GM18951 (cell line): Measurements from ENCODE around the gene PTPN1.
"Not testable (repeated sequence)": the region's sequence is repeated elsewhere in the genome, so short reads cannot be mapped to it uniquely, and the experiment has no call there.

Experiments used
- POLR2A ChIP-seq: IDR thresholded peaks from 4 replicates; pipeline ENCODE4 v1.6.1; 2011; ENCODE audit warnings: mild to moderate bottlenecking; ENCODE audit not compliant: insufficient read length, insufficient read depth; ENCODE audit errors: extremely low read depth
- in situ Hi-C: fragments of 300-500 bp; cut with MboI; formaldehyde crosslinking; loops from one replicate; pipeline ENCODE4 v1.12.0; 2022; ENCODE audit warnings: low sequenced_read_pairs, mixed read lengths, inconsistent platforms; ENCODE audit not compliant: unreplicated experiment

The PTPN1 gene

GRCh38 chr20:50597406-50597969, 87.3 kb downstream of the PTPN1 start:
- in situ Hi-C loops, result no loop called here
- no peak for TF ChIP-seq POLR2A

GRCh38 chr20:50598074-50598473, 87.9 kb downstream of the PTPN1 start:
- TF ChIP-seq POLR2A, result no peak
- in situ Hi-C loops, result no loop called here

GRCh38 chr20:50598768-50599167, 88.6 kb downstream of the PTPN1 start:
- in situ Hi-C loops, result not testable (repeated sequence)

GRCh38 chr20:50600281-50600895, 90.2 kb downstream of the PTPN1 start:
- TF ChIP-seq POLR2A, result no peak
- in situ Hi-C loops, result no loop called here

- in situ Hi-C loops, result no loop called here
- TF ChIP-seq POLR2A, result no peak
Observed at GRCh38 chr20:50601511-50602431, 91.6 kb downstream of the PTPN1 start.

GRCh38 chr20:50602432-50603088, 92.4 kb downstream of the PTPN1 start:
- no peak for TF ChIP-seq POLR2A
- in situ Hi-C loops, result no loop called here

GRCh38 chr20:50604451-50604850, 94.3 kb downstream of the PTPN1 start:
- in situ Hi-C loops, result no loop called here
- TF ChIP-seq POLR2A, result no peak

- TF ChIP-seq POLR2A, result no peak
- in situ Hi-C loops, result no loop called here
Observed at GRCh38 chr20:50605136-50605535, 95.0 kb downstream of the PTPN1 start.

- in situ Hi-C loops, result no loop called here
- TF ChIP-seq POLR2A, result no peak
Observed at GRCh38 chr20:50607436-50607835, 97.3 kb downstream of the PTPN1 start.

- TF ChIP-seq POLR2A, result no peak
- in situ Hi-C loops, result no loop called here
Observed at GRCh38 chr20:50607850-50608749, 97.9 kb downstream of the PTPN1 start.

- no peak for TF ChIP-seq POLR2A
- in situ Hi-C loops, result no loop called here
Observed at GRCh38 chr20:50608750-50609104, 98.5 kb downstream of the PTPN1 start.

- TF ChIP-seq POLR2A, result no peak
- in situ Hi-C loops, result no loop called here
Observed at GRCh38 chr20:50609438-50609989, 99.3 kb downstream of the PTPN1 start.
